ENCODE measurements around the gene GCNT2.
"Not testable (repeated sequence)": the region's sequence is repeated elsewhere in the genome, so short reads cannot be mapped to it uniquely, and the experiment has no call there.

GCNT2 gene

GRCh38 chr6:10576226-10576625 lies 55.1 kb downstream of the GCNT2 start:
- in situ Hi-C loops (cut with MboI; ENCODE audit: low sequenced_read_pairs), result no loop called here

GRCh38 chr6:10577112-10577511 lies 56.0 kb downstream of the GCNT2 start:
- in situ Hi-C loops (cut with MboI; ENCODE audit: low sequenced_read_pairs), result no loop called here

- in situ Hi-C loops (cut with MboI; ENCODE audit: low sequenced_read_pairs), result no loop called here
Observed at GRCh38 chr6:10578723-10579122, 57.6 kb downstream of the GCNT2 start.

- in situ Hi-C loops (cut with MboI; ENCODE audit: low sequenced_read_pairs), result no loop called here
Observed at GRCh38 chr6:10579803-10580202, 58.7 kb downstream of the GCNT2 start.

- in situ Hi-C loops (cut with MboI; ENCODE audit: low sequenced_read_pairs), result no loop called here
Observed at GRCh38 chr6:10580570-10580969, 59.4 kb downstream of the GCNT2 start.

- in situ Hi-C loops (cut with MboI; ENCODE audit: low sequenced_read_pairs), result not testable (repeated sequence)
Observed at GRCh38 chr6:10581402-10581801, 60.3 kb downstream of the GCNT2 start.

- in situ Hi-C loops (cut with MboI; ENCODE audit: low sequenced_read_pairs), result no loop called here
Observed at GRCh38 chr6:10582774-10583508, 61.8 kb downstream of the GCNT2 start.

- in situ Hi-C loops (cut with MboI; ENCODE audit: low sequenced_read_pairs), result no loop called here
Observed at GRCh38 chr6:10583509-10583901, 62.4 kb downstream of the GCNT2 start.

GRCh38 chr6:10584607-10585006 lies 63.5 kb downstream of the GCNT2 start:
- in situ Hi-C loops (cut with MboI; ENCODE audit: low sequenced_read_pairs), result no loop called here

GRCh38 chr6:10585209-10585845 lies 64.2 kb downstream of the GCNT2 start:
- in situ Hi-C loops (cut with MboI; ENCODE audit: low sequenced_read_pairs), result no loop called here

- in situ Hi-C loops (cut with MboI; ENCODE audit: low sequenced_read_pairs), result no loop called here
Observed at GRCh38 chr6:10586302-10586701, 65.2 kb downstream of the GCNT2 start.

GRCh38 chr6:10587656-10588406 lies 66.7 kb downstream of the GCNT2 start:
- in situ Hi-C loops (cut with MboI; ENCODE audit: low sequenced_read_pairs), result no loop called here

- in situ Hi-C loops (cut with MboI; ENCODE audit: low sequenced_read_pairs), result no loop called here
Observed at GRCh38 chr6:10588562-10589428, 67.6 kb downstream of the GCNT2 start.

- in situ Hi-C loops (cut with MboI; ENCODE audit: low sequenced_read_pairs), result no loop called here
Observed at GRCh38 chr6:10589429-10589727, 68.2 kb downstream of the GCNT2 start.

GRCh38 chr6:10589983-10590382 lies 68.8 kb downstream of the GCNT2 start:
- in situ Hi-C loops (cut with MboI; ENCODE audit: low sequenced_read_pairs), result no loop called here

GRCh38 chr6:10591422-10592160 lies 70.4 kb downstream of the GCNT2 start:
- in situ Hi-C loops (cut with MboI; ENCODE audit: low sequenced_read_pairs), result no loop called here

- in situ Hi-C loops (cut with MboI; ENCODE audit: low sequenced_read_pairs), result no loop called here
Observed at GRCh38 chr6:10595731-10596664, 74.8 kb downstream of the GCNT2 start.

- in situ Hi-C loops (cut with MboI; ENCODE audit: low sequenced_read_pairs), result no loop called here
Observed at GRCh38 chr6:10597499-10598001, 76.4 kb downstream of the GCNT2 start.
